Heart left ventricle (tissue), 13 donors: ENCODE results near the gene OR2F1.

Experiments used
- POLR2A ChIP-seq, 2 donors: fragments of 450-650 bp; IDR thresholded peaks; one replicate each; pipeline ENCODE4 v1.6.1; 2017; ENCODE audit warnings: antibody characterized with exemption in 2 of 2, mild to moderate bottlenecking in 2 of 2, moderate library complexity in 2 of 2
- TF ChIP-seq, protein P1 (sequence below), 12 donors: fragments of 200-600 bp; sonication (generic) in 4 of 12; IDR thresholded peaks; one replicate each; pipeline versions ENCODE4 v1.5.0 to v1.8.0; 2018 to 2022; ENCODE audit warnings: antibody characterized with exemption in 12 of 12, mild to moderate bottlenecking in 5 of 12
- donor health status: ischemic (EF 13 %, LVEDD 7.1; RV severe dilation, severe dysfunction).
- donor health status: DM: no; HTN: yes; CAD: no.
- donor health status: DM: no; HTN: no; CAD: no.
- donor health status: ischemic (EF 25% LVEDD 6.9; RV normal size, moderate dysfunction).
- donor health status: ischemic (EF 25% LVEDD 5.7; RV mildly dilated, moderate dysfunction).
- donor health status: ischemic (EF 35%, LVEDD 5.7; RV mildly dilated, moderate dysfunction).
- donor health status: nonischemic (EF 11% LVEDD 7.7; RV severe dilation, severe dysfunction).
- donor health status: DM: yes; HTN: yes; CAD: no.
- donor health status: PGD.
- donor health status: ischemic (EF 29% LVEDD 5.4; RV normal size, mild dysfunction).
- donor health status: nonischemic (EF 23%, LVEDD 6.1; RV moderate dilation, normal function).

DNA sequence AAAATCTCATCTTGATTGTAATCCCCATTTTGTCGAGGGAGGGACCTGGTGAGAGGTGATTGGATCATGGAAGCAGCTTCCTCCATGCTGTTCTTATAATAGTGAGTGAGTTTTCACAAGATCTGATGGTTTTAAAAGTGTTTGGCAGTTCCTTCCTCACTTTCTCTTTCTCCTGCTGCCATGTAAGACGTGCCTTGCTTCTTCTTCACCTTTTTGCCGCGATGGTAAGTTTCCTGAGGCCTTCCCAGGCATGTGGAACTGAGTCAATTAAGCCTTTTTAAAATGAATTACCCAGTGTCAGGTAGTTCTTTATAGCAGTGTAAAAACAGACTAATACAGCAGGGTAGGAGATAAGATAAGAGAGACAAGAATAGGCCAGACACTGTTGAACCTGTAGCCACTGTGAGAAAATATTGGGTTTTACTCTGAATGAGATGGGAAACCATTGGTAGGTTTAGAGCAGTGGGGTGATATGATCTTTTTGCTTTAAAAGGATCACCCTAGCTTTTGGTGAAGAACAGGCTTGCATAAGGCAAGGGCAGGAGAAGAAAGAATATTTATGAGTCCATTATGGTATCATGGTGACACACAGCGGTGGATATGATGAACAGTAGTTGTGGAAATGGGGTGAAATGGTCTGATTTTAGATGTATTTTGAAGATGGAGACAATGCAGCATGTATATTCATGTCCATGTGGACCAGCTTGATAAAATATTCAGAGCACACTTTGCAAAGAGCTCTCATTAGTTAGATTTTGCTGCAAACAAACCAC, 57.0 kb downstream of the OR2F1 start:
- TF ChIP-seq POLR2A (IDR thresholded peaks at IDR 0.05): no peak
- TF ChIP-seq, protein P1, sequence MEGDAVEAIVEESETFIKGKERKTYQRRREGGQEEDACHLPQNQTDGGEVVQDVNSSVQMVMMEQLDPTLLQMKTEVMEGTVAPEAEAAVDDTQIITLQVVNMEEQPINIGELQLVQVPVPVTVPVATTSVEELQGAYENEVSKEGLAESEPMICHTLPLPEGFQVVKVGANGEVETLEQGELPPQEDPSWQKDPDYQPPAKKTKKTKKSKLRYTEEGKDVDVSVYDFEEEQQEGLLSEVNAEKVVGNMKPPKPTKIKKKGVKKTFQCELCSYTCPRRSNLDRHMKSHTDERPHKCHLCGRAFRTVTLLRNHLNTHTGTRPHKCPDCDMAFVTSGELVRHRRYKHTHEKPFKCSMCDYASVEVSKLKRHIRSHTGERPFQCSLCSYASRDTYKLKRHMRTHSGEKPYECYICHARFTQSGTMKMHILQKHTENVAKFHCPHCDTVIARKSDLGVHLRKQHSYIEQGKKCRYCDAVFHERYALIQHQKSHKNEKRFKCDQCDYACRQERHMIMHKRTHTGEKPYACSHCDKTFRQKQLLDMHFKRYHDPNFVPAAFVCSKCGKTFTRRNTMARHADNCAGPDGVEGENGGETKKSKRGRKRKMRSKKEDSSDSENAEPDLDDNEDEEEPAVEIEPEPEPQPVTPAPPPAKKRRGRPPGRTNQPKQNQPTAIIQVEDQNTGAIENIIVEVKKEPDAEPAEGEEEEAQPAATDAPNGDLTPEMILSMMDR (IDR thresholded peaks at IDR 0.05): no peak
